ENCODE data around the gene ATP11A.

Gene ATP11A

GRCh38 chr13:112733112-112733511 lies 43.3 kb downstream of the ATP11A start:
- no peak overlapping the region for H3K4me3 ChIP-seq (replicated peaks; ENCODE audit: low read depth, low read length)
- TF ChIP-seq CTCF (IDR thresholded peaks at IDR 0.05; ENCODE audit: low read length, missing control alignments) = no peak
- DNase-seq (ENCODE audit: low read depth) = no peak

GRCh38 chr13:112733661-112734379 lies 44.0 kb downstream of the ATP11A start:
- no peak overlapping the region for H3K4me3 ChIP-seq (replicated peaks; ENCODE audit: low read depth, low read length)
- DNase-seq (ENCODE audit: low read depth) = no peak
- no peak for TF ChIP-seq CTCF (IDR thresholded peaks at IDR 0.05; ENCODE audit: low read length, missing control alignments)

- no peak for TF ChIP-seq CTCF (IDR thresholded peaks at IDR 0.05; ENCODE audit: low read length, missing control alignments)
- no peak overlapping the region for H3K4me3 ChIP-seq (replicated peaks; ENCODE audit: low read depth, low read length)
- DNase-seq (ENCODE audit: low read depth) = no peak
Measured at GRCh38 chr13:112734696-112735547, 45.1 kb downstream of the ATP11A start.

GRCh38 chr13:112735791-112736190 lies 46.0 kb downstream of the ATP11A start:
- no peak for DNase-seq (ENCODE audit: low read depth)
- no peak for TF ChIP-seq CTCF (IDR thresholded peaks at IDR 0.05; ENCODE audit: low read length, missing control alignments)
- H3K4me3 ChIP-seq (replicated peaks; ENCODE audit: low read depth, low read length) = no peak overlapping the region

- H3K4me3 ChIP-seq (replicated peaks; ENCODE audit: low read depth, low read length) = no peak overlapping the region
- no peak for TF ChIP-seq CTCF (IDR thresholded peaks at IDR 0.05; ENCODE audit: low read length, missing control alignments)
- no peak for DNase-seq (ENCODE audit: low read depth)
Measured at GRCh38 chr13:112737294-112737693, 47.5 kb downstream of the ATP11A start.

- no peak overlapping the region for H3K4me3 ChIP-seq (replicated peaks; ENCODE audit: low read depth, low read length)
- DNase-seq (ENCODE audit: low read depth) = no peak
- TF ChIP-seq CTCF (IDR thresholded peaks at IDR 0.05; ENCODE audit: low read length, missing control alignments) = no peak
Measured at GRCh38 chr13:112738606-112739005, 48.8 kb downstream of the ATP11A start.

All from fibroblast of pulmonary artery (primary cell).